Measurements from ENCODE around the gene PPP1R15A.

The PPP1R15A gene

DNA sequence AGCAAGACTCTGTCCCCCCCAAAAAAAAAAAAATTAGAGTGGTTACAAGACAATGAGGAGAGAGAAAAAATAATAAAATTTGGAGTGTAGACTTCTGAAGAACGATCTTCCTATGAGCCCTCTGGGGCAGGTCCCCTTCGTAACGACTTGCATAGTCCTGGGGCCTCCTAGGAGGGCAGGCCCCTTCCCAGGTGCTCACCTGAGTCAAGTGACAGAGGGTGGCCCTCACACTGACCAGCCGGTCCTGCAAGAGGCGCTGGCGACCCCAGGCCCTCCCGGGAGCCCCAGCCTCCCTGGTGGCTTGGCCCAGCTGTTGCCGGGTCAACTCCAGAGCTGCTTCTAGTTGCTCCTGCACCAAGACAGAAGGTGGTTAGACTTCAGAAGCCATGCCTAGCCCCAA is 18.7 kb upstream of the PPP1R15A start:
- no peak overlapping the region for H3K27ac ChIP-seq (replicated peaks)
- no peak for DNase-seq (ENCODE audit: low read depth in 1 of 2, low spot score in 1 of 2)

DNA sequence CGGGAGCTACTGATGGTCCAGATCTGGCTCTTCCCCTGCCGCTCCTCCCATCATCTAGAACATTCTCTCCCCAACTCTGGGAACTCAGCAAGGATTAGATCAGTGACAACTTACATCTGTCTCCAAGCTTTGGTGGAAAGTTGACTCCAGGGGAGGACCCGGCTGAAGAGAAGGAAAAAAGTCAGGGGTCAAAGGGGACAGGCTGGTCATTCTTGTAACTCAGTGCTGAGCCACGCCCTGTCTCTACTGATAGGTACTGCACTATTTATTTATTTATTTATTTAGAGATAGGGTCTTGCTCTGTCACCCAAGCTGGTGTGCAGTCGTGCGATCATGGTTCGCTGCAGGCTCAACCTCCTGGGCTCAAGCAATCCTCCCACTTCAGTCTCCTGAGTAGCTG is 18.1 kb upstream of the PPP1R15A start:
- no peak overlapping the region for H3K4me3 ChIP-seq (replicated peaks; ENCODE audit: insufficient read depth, low read length)
- TF ChIP-seq CTCF (IDR thresholded peaks at IDR 0.05; ENCODE audit: insufficient read depth, low read length) (no peak), SPI1 (IDR thresholded peaks at IDR 0.05; ENCODE audit: borderline replicate concordance, low read depth) (no peak), POLR2AphosphoS5 (IDR thresholded peaks at IDR 0.05; ENCODE audit: low read depth) (no peak), GABPA (IDR thresholded peaks at IDR 0.05; ENCODE audit: low read depth) (no peak)
- TF ChIP-seq, protein P1, sequence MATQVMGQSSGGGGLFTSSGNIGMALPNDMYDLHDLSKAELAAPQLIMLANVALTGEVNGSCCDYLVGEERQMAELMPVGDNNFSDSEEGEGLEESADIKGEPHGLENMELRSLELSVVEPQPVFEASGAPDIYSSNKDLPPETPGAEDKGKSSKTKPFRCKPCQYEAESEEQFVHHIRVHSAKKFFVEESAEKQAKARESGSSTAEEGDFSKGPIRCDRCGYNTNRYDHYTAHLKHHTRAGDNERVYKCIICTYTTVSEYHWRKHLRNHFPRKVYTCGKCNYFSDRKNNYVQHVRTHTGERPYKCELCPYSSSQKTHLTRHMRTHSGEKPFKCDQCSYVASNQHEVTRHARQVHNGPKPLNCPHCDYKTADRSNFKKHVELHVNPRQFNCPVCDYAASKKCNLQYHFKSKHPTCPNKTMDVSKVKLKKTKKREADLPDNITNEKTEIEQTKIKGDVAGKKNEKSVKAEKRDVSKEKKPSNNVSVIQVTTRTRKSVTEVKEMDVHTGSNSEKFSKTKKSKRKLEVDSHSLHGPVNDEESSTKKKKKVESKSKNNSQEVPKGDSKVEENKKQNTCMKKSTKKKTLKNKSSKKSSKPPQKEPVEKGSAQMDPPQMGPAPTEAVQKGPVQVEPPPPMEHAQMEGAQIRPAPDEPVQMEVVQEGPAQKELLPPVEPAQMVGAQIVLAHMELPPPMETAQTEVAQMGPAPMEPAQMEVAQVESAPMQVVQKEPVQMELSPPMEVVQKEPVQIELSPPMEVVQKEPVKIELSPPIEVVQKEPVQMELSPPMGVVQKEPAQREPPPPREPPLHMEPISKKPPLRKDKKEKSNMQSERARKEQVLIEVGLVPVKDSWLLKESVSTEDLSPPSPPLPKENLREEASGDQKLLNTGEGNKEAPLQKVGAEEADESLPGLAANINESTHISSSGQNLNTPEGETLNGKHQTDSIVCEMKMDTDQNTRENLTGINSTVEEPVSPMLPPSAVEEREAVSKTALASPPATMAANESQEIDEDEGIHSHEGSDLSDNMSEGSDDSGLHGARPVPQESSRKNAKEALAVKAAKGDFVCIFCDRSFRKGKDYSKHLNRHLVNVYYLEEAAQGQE (IDR thresholded peaks at IDR 0.05; ENCODE audit: insufficient replicate concordance, low read depth) = no peak

More for the DNA sequence above, 18.7 kb upstream of the PPP1R15A start:
- no peaks in the 10 kb centered on the region for H3K27me3 ChIP-seq (ENCODE audit: insufficient read depth, poor library complexity, severe bottlenecking)
- TF ChIP-seq CTCF (IDR thresholded peaks at IDR 0.05; ENCODE audit: insufficient read depth, low read length) = no peak
- no peak for TF ChIP-seq SPI1 (IDR thresholded peaks at IDR 0.05; ENCODE audit: borderline replicate concordance, low read depth)
- no peak for TF ChIP-seq GABPA (IDR thresholded peaks at IDR 0.05; ENCODE audit: low read depth)
- TF ChIP-seq, protein P1 (IDR thresholded peaks at IDR 0.05; ENCODE audit: insufficient replicate concordance, low read depth) = no peak
- no peak for TF ChIP-seq POLR2AphosphoS5 (IDR thresholded peaks at IDR 0.05; ENCODE audit: low read depth)
- no peak overlapping the region for H3K4me3 ChIP-seq (replicated peaks; ENCODE audit: insufficient read depth, low read length)

GRCh38 chr19:48856921-48857320 is 15.3 kb upstream of the PPP1R15A start:
- Histone ChIP-seq H3K27ac (replicated peaks) (no peak overlapping the region), H3K4me3 (replicated peaks; ENCODE audit: insufficient read depth, low read length) (no peak overlapping the region), H3K27me3 (ENCODE audit: insufficient read depth, poor library complexity, severe bottlenecking) (no peaks in the 10 kb centered on the region)
- DNase-seq (ENCODE audit: low read depth in 1 of 2, low spot score in 1 of 2) = no peak
- TF ChIP-seq SPI1 (IDR thresholded peaks at IDR 0.05; ENCODE audit: borderline replicate concordance, low read depth) = no peak
- no peak for TF ChIP-seq GABPA (IDR thresholded peaks at IDR 0.05; ENCODE audit: low read depth)
- TF ChIP-seq CTCF (IDR thresholded peaks at IDR 0.05; ENCODE audit: insufficient read depth, low read length) = no peak
- TF ChIP-seq POLR2AphosphoS5 (IDR thresholded peaks at IDR 0.05; ENCODE audit: low read depth) = no peak
- TF ChIP-seq, protein P1 (IDR thresholded peaks at IDR 0.05; ENCODE audit: insufficient replicate concordance, low read depth) = no peak

More for the DNA sequence above, 18.1 kb upstream of the PPP1R15A start:
- H3K27me3 ChIP-seq (ENCODE audit: insufficient read depth, poor library complexity, severe bottlenecking) = no peaks in the 10 kb centered on the region
- DNase-seq (ENCODE audit: low read depth in 1 of 2, low spot score in 1 of 2) = no peak
- no peak overlapping the region for H3K27ac ChIP-seq (replicated peaks)
